A673 (cell line): ENCODE data around the gene ADGRL2. TPM values are rescaled to one million over a fixed set of nuclear protein-coding genes. Genes with fewer than 3 reads are reported as not detected.

ENCODE experiments used
- BruUV-seq: library from RNA; stranded (reverse); fragments of 400-500 nt; replicated peaks from 2 replicates; lab custom pipeline; 2021; lab: Mats Ljungman, UMichigan
- CTCF ChIA-PET: fragments of 300-600 bp; sonication (Branson Sonifier 250); formaldehyde crosslinking; loops from one replicate; lab custom pipeline; 2022; ENCODE audit warnings: antibody characterized with exemption; lab: Charles Lee
- POLR2A ChIA-PET: fragments of 300-600 bp; sonication (Branson Sonifier 250); formaldehyde crosslinking; loops from one replicate; lab custom pipeline; 2022; ENCODE audit warnings: antibody characterized with exemption; ENCODE audit not compliant: low non-redundant PET; lab: Charles Lee
- DNase-seq: peaks from one replicate; pipeline ENCODE4 v3.0.0-alpha.2; 2015; ENCODE audit warnings: low spot score
- H3K27ac ChIP-seq: fragments of 200-600 bp; sonication (generic); 2 replicates; pipeline ENCODE4 v1.5.1; 2016; ENCODE audit warnings: mixed run types, low read depth, mild to moderate bottlenecking, mixed read lengths, antibody characterized with exemption, low read length; ENCODE audit not compliant: poor library complexity, severe bottlenecking
- H3K27me3 ChIP-seq: fragments of 200-600 bp; sonication (generic); replicated peaks from 2 replicates; pipeline ENCODE4 v1.6.1; 2017; ENCODE audit warnings: mixed run types, low read depth, mild to moderate bottlenecking, mixed read lengths, antibody characterized with exemption, low read length; ENCODE audit not compliant: insufficient read depth, poor library complexity
- H3K36me3 ChIP-seq: fragments of 200-600 bp; sonication (generic); 2 replicates; pipeline ENCODE4 v1.6.1; 2016; ENCODE audit warnings: mixed run types, mild to moderate bottlenecking, mixed read lengths, antibody characterized with exemption, low read length; ENCODE audit not compliant: insufficient read depth, poor library complexity, severe bottlenecking
- H3K4me1 ChIP-seq: fragments of 200-600 bp; sonication (generic); 2 replicates; pipeline ENCODE4 v1.6.1; 2017; ENCODE audit warnings: mixed run types, mild to moderate bottlenecking, mixed read lengths, antibody characterized with exemption, low read length; ENCODE audit not compliant: insufficient read depth, poor library complexity, severe bottlenecking
- H3K4me3 ChIP-seq: fragments of 200-600 bp; sonication (generic); 2 replicates; pipeline ENCODE4 v1.5.1; 2016; ENCODE audit warnings: low read depth, mixed run types, mild to moderate bottlenecking, mixed read lengths, low read length; ENCODE audit not compliant: poor library complexity, severe bottlenecking
- H3K9me3 ChIP-seq: fragments of 200-600 bp; sonication (generic); 2 replicates; pipeline ENCODE4 v1.6.1; 2016; ENCODE audit warnings: mixed run types, low read depth, mild to moderate bottlenecking, mixed read lengths, antibody characterized with exemption, low read length; ENCODE audit not compliant: poor library complexity, severe bottlenecking
- CTCF ChIP-seq: fragments of 300-800, 200-600 bp; sonication (generic); conservative IDR thresholded peaks from 2 replicates; pipeline ENCODE4 v1.5.1; 2017; ENCODE audit warnings: low read depth, mild to moderate bottlenecking, antibody characterized with exemption, low read length, moderate library complexity, mixed read lengths
- EZH2 ChIP-seq: fragments of 200-600 bp; sonication (generic); IDR thresholded peaks from 2 replicates; pipeline ENCODE4 v1.6.1; 2017; ENCODE audit warnings: borderline replicate concordance, low read depth, mild to moderate bottlenecking, mixed read lengths, antibody characterized with exemption, low read length; ENCODE audit not compliant: poor library complexity, severe bottlenecking
- intact Hi-C: fragments of 100-400 bp; cut with micrococcal nuclease; formaldehyde crosslinking; loops from one replicate; pipeline ENCODE4 v1.10.0; 2022; ENCODE audit not compliant: unreplicated experiment
- total RNA-seq: library from RNA; stranded (reverse); gene quantifications from 2 replicates; pipeline ENCODE4 v1.2.3, GENCODE V29; 2021

ADGRL2 gene
- total RNA-seq, 1 experiment from 2014 or later = 1.5 TPM

GRCh38 chr1:81873946-81874345, 73.2 kb downstream of the ADGRL2 start:
- Histone ChIP-seq H3K4me1 (no peaks in the 10 kb centered on the region), H3K27me3 (peaks cover 13% of the 10 kb centered on the region), H3K27ac (no peak overlapping the region), H3K4me3 (no peak overlapping the region), H3K36me3 (no peaks in the 10 kb centered on the region), H3K9me3 (no peaks in the 10 kb centered on the region)
- no TSS peak for BruUV-seq
- intact Hi-C loops = no loop called here
- ChIA-PET CTCF (no interaction called here), POLR2A (no interaction called here)
- TF ChIP-seq CTCF (no peak), EZH2 (no peak)
- no peak for DNase-seq

- Histone ChIP-seq H3K36me3 (no peaks in the 10 kb centered on the region), H3K9me3 (no peaks in the 10 kb centered on the region), H3K27ac (no peak overlapping the region), H3K4me3 (no peak overlapping the region), H3K4me1 (no peaks in the 10 kb centered on the region), H3K27me3 (peaks cover 13% of the 10 kb centered on the region)
- POLR2A ChIA-PET = no interaction called here
- TF ChIP-seq CTCF (no peak), EZH2 (no peak)
- DNase-seq = no peak
- CTCF ChIA-PET = no interaction called here
- intact Hi-C loops = no loop called here
- no TSS peak for BruUV-seq
These were observed 73.7 kb downstream of the ADGRL2 start for GRCh38 chr1:81874461-81874860.

GRCh38 chr1:81874940-81875339, 74.2 kb downstream of the ADGRL2 start:
- CTCF ChIA-PET = no interaction called here
- POLR2A ChIA-PET = no interaction called here
- DNase-seq = no peak
- no peak for TF ChIP-seq EZH2
- no peak for TF ChIP-seq CTCF
- BruUV-seq = no TSS peak
- no peaks in the 10 kb centered on the region for H3K36me3 ChIP-seq
- peaks cover 13% of the 10 kb centered on the region for H3K27me3 ChIP-seq
- H3K9me3 ChIP-seq = no peaks in the 10 kb centered on the region
- intact Hi-C loops = no loop called here
- no peak overlapping the region for H3K4me3 ChIP-seq
- H3K27ac ChIP-seq = no peak overlapping the region
- no peaks in the 10 kb centered on the region for H3K4me1 ChIP-seq
